Esophagus (tissue), 2 donors: ENCODE measurements around the gene ANKRD34A. TPM values are rescaled to one million over a fixed set of nuclear protein-coding genes. Genes with fewer than 3 reads are reported as not detected.
A peak's percentile ranks its signal among the peaks of the same experiment; 100 is the strongest.

ENCODE experiments used
- H3K27ac ChIP-seq, 2 donors: one replicate each; pipeline ENCODE4 v1.5.1; 2013; ENCODE audit warnings: low read depth in 2 of 2, mild to moderate bottlenecking in 2 of 2, inconsistent platforms in 1 of 2, low read length in 1 of 2, moderate library complexity in 1 of 2
- H3K27me3 ChIP-seq, 2 donors: one replicate each; pipeline ENCODE4 v1.6.1; 2013; ENCODE audit warnings: low read length in 2 of 2, control low read depth in 1 of 2, mild to moderate bottlenecking in 1 of 2; ENCODE audit not compliant: insufficient read depth in 2 of 2, control insufficient read depth in 1 of 2
- H3K36me3 ChIP-seq, 2 donors: one replicate each; pipeline ENCODE4 v1.6.1; 2013; ENCODE audit warnings: low read length in 1 of 2; ENCODE audit not compliant: control insufficient read depth in 2 of 2, insufficient read depth in 2 of 2
- H3K4me1 ChIP-seq, 2 donors: one replicate each; pipeline ENCODE4 v1.6.1; 2013; ENCODE audit warnings: low read length in 1 of 2; ENCODE audit not compliant: control insufficient read depth in 2 of 2, insufficient read depth in 2 of 2
- H3K4me3 ChIP-seq, 2 donors: one replicate each; pipeline ENCODE4 v1.5.1; 2013; ENCODE audit warnings: low read length in 2 of 2, mild to moderate bottlenecking in 2 of 2, low read depth in 1 of 2, moderate library complexity in 1 of 2
- H3K9me3 ChIP-seq, 2 donors: one replicate each; pipeline ENCODE4 v1.6.1; 2013; ENCODE audit warnings: mild to moderate bottlenecking in 2 of 2, low read depth in 1 of 2, low read length in 1 of 2, moderate library complexity in 1 of 2; ENCODE audit not compliant: control insufficient read depth in 2 of 2, insufficient read depth in 1 of 2
- WGBS, 2 donors: extraction: QIAGEN DNeasy Blood & Tissue Kit; methylation state at CpG; one replicate each; pipeline ENCODE4 v1.1.7; 2013; 5-methylcytosine and 5-hydroxymethylcytosine counted together
- polyA plus RNA-seq, 2 donors: library from polyadenylated mRNA; stranded (reverse); fragments of 200-250 nt; gene quantifications; one replicate each; pipeline ENCODE4 v1.2.3, GENCODE V29; 2013
- donor health status: healthy with polysubstance abuse.
- donor health status: Bipolar disorder and iron deficiency.

Gene ANKRD34A
- polyA plus RNA-seq, 2 donors: 0.27 to 0.47 TPM

DNA sequence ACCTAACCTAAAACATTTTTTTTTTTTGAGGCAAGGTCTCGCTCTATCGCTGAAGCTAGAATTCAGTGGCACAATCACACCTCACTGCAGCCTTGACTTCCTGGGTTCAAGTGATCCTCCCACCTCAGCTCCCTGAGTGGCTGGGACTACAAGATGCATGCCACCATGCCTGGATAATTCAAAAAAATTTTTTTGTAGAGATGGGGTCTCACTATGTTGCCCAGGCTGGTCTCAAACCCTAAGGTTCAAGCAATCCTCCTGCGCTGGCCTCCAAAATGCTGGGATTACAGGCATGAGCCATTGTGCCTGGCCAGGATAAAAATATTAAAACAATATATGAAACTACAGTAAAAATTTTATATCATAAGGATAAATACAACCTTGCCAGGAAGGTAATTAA is 11.5 kb downstream of the ANKRD34A start:
- H3K4me3 ChIP-seq: no peak overlapping the region

GRCh38 chr1:145951526-145951925 is 12.8 kb downstream of the ANKRD34A start:
- H3K4me1 ChIP-seq: peaks cover 0 to 2% of the 10 kb centered on the region in 2 donors
- H3K27ac ChIP-seq: no peak overlapping the region
- no peak overlapping the region for H3K4me3 ChIP-seq
- H3K36me3 ChIP-seq: no peaks in the 10 kb centered on the region
- H3K9me3 ChIP-seq: no peaks in the 10 kb centered on the region
- no peaks in the 10 kb centered on the region for H3K27me3 ChIP-seq
- WGBS, 2 donors: 91 to 92% methylated on average over 1 of the region's 1 CpG

More for the DNA sequence above, 11.5 kb downstream of the ANKRD34A start:
- Histone ChIP-seq H3K27me3 (no peaks in the 10 kb centered on the region), H3K4me1 (peaks cover 0 to 2% of the 10 kb centered on the region in 2 donors), H3K36me3 (no peaks in the 10 kb centered on the region), H3K27ac (no peak overlapping the region), H3K9me3 (no peaks in the 10 kb centered on the region)
- 98 to 99% methylated on average over 3 of the region's 3 CpGs for WGBS, 2 donors

- no peaks in the 10 kb centered on the region for H3K9me3 ChIP-seq
- 90% methylated on average over 4 of the region's 4 CpGs for WGBS, 2 donors
These were observed 15.2 kb downstream of the ANKRD34A start for GRCh38 chr1:145949219-145949618.

DNA sequence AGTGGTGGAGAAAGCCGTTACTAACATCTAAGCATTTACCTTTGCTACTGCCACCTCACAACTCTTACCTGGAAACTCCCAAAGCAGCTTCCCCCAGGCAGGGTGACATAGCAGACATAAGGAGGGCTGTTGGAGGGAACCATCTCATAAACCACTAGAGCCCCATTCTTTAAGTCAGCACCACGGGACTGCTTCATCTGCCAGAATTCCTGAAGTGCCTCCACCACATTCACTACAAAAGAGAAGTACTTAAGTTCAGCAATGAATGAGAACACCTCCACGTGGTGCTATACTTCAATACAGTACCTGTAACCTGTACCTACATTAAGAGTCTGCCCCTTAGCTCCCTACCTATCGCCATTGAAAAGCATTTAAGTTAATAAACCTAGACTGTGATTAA is 16.8 kb downstream of the ANKRD34A start:
- Histone ChIP-seq H3K4me1 (peaks cover 0 to 2% of the 10 kb centered on the region in 2 donors), H3K27ac (no peak overlapping the region), H3K36me3 (no peaks in the 10 kb centered on the region), H3K9me3 (no peaks in the 10 kb centered on the region), H3K4me3 (no peak overlapping the region), H3K27me3 (no peaks in the 10 kb centered on the region)
- WGBS, 2 donors: 81 to 85% methylated on average over 4 of the region's 4 CpGs

More at GRCh38 chr1:145949219-145949618, 15.2 kb downstream of the ANKRD34A start:
- Histone ChIP-seq H3K4me1 (peaks cover 0 to 2% of the 10 kb centered on the region in 2 donors), H3K36me3 (no peaks in the 10 kb centered on the region), H3K4me3 (no peak overlapping the region), H3K27ac (no peak overlapping the region), H3K27me3 (no peaks in the 10 kb centered on the region)

DNA sequence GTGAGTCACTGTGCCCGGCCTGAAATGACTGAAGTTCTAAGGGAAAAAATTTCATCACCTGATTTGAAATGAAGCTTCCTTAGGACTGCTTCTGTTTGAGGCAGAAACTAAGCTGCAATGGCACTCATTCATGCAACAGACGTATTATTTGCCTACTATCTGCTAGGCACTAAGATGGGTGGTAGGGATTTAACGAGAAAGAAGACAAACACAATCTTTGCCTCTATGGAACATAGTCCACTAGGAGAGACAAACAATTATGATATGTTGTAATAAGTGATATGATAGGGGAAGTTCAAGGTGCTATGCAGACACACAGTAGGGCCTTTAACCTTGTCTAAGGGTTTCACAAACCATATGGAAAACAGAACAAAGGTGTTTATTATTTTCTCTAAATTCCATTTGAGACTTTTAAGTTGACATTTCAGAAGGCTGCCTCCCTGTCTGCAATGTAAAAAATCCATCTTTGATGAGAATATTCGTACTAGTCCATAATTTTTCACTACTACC is 17.8 kb downstream of the ANKRD34A start:
- Histone ChIP-seq H3K27me3 (no peaks in the 10 kb centered on the region), H3K9me3 (no peaks in the 10 kb centered on the region), H3K27ac (no peak overlapping the region), H3K36me3 (no peaks in the 10 kb centered on the region), H3K4me3 (no peak overlapping the region), H3K4me1 (peaks cover 0 to 2% of the 10 kb centered on the region in 2 donors)
- WGBS, 2 donors: 86 to 89% methylated on average over 4 of the region's 4 CpGs

- Histone ChIP-seq H3K36me3 (no peaks in the 10 kb centered on the region), H3K9me3 (no peaks in the 10 kb centered on the region), H3K27me3 (no peaks in the 10 kb centered on the region), H3K27ac (no peak overlapping the region), H3K4me3 (no peak overlapping the region), H3K4me1 (no peaks in the 10 kb centered on the region)
- WGBS, 2 donors: 82 to 91% methylated on average over 3 of the region's 3 CpGs
These were observed 19.8 kb downstream of the ANKRD34A start for GRCh38 chr1:145944532-145944931.

- Histone ChIP-seq H3K4me3 (no peak overlapping the region), H3K36me3 (no peaks in the 10 kb centered on the region), H3K27ac (no peak overlapping the region)
These were observed 21.5 kb downstream of the ANKRD34A start for GRCh38 chr1:145942871-145943270.

DNA sequence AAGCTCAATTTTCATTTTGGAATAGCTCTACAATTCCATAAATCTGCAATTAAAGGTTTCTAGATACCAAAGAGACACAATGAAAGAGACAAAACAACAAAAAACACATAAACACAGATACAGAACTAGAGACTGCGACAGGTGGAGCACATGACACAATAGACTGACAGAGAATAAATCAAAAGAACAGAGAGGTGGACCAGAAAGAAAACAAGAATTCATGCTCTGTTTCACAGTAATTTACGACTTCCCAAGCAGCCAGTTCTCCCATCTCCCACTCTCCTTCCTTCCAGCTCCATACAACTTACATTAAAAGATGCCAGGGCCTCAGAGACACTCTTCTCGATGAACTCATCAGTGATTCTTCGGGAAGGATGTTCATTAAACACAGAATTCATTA is 22.0 kb downstream of the ANKRD34A start:
- no peak overlapping the region for H3K4me3 ChIP-seq
- no peaks in the 10 kb centered on the region for H3K4me1 ChIP-seq
- 87 to 89% methylated on average over 4 of the region's 4 CpGs for WGBS, 2 donors
- no peaks in the 10 kb centered on the region for H3K36me3 ChIP-seq
- H3K9me3 ChIP-seq: no peaks in the 10 kb centered on the region
- H3K27me3 ChIP-seq: no peaks in the 10 kb centered on the region
- H3K27ac ChIP-seq: no peak overlapping the region

More at GRCh38 chr1:145942871-145943270, 21.5 kb downstream of the ANKRD34A start:
- WGBS, 2 donors: 86 to 87% methylated on average over 6 of the region's 6 CpGs
- Histone ChIP-seq H3K27me3 (no peaks in the 10 kb centered on the region), H3K4me1 (no peaks in the 10 kb centered on the region), H3K9me3 (no peaks in the 10 kb centered on the region)

GRCh38 chr1:145937436-145937835 is 26.9 kb downstream of the ANKRD34A start:
- Histone ChIP-seq H3K4me3 (no peak overlapping the region), H3K27ac (no peak overlapping the region), H3K9me3 (no peaks in the 10 kb centered on the region), H3K36me3 (no peaks in the 10 kb centered on the region), H3K27me3 (no peaks in the 10 kb centered on the region), H3K4me1 (peaks cover 0 to 3% of the 10 kb centered on the region in 2 donors)
- WGBS, 2 donors: 68 to 69% methylated on average over 1 of the region's 1 CpG

DNA sequence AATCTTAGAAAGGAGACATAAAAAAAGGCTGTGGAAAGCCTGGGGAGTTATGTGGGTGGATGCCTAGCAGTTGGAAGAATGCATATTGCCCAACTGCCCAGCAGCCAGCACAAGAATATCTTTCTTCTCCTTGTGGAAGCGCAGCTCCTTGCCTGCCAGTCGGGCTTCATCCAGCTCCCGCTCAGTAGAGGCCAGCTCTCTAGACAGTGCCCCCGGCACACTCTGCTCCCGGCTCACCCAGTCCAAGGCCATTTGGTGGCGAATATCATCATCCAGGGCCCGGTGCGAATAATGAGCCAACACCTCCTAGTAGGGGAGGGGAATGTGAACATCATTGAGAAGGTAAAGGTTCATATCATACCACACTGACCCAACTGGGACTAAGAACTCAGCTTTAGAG is 28.1 kb downstream of the ANKRD34A start:
- Histone ChIP-seq H3K4me3 (no peak overlapping the region), H3K27ac (peak overlapping the region; percentile 68 to 82), H3K27me3 (no peaks in the 10 kb centered on the region), H3K4me1 (peaks cover 0 to 3% of the 10 kb centered on the region in 2 donors), H3K36me3 (no peaks in the 10 kb centered on the region), H3K9me3 (no peaks in the 10 kb centered on the region)
- WGBS, 2 donors: 78 to 88% methylated on average over 8 of the region's 8 CpGs
